ENCODE measurements around the gene PARP6.

DNA sequence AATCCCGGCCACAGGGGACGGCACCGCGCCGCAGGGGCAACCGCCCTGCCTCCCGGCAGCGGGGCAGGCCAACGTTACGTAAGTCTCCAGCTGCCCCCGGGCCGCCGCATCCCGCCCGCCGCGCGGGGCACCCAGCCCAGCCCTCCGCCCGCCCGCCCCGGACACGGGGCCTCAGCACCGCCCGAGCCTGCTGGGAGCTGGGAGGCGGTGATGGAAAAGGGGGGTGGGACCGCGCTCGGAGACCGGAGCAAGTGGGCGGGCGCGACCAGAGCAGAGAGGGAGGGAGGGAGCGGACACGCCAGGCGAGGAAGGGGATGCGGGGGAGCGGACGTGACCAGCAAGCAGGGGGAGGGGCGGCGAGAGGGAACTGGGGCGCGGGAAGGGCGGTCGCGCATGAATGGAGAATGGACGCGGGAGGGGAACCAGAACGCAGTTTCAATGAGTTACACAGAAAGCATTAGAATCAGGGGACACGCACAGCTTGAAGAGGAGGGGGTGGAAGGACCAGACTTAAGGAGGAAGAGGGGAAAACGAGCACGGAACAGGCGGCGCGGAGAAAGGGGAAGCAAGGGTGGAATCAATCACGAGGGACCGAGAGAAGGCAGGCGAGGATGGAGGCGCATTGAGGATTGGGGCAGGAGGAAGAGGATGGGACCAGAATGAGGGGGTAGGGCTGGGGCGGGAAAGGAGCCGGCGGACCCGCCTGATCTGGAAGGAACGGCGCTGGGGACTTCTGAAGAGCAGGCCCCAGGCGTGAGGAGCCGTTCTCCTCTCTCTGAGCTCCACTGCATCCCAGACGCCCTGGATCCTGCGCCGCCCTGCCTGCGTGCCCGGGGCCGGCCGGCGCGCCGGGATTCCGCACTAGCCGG lies 41.9 kb downstream of the PARP6 start:
- TF ChIP-seq, protein P1, sequence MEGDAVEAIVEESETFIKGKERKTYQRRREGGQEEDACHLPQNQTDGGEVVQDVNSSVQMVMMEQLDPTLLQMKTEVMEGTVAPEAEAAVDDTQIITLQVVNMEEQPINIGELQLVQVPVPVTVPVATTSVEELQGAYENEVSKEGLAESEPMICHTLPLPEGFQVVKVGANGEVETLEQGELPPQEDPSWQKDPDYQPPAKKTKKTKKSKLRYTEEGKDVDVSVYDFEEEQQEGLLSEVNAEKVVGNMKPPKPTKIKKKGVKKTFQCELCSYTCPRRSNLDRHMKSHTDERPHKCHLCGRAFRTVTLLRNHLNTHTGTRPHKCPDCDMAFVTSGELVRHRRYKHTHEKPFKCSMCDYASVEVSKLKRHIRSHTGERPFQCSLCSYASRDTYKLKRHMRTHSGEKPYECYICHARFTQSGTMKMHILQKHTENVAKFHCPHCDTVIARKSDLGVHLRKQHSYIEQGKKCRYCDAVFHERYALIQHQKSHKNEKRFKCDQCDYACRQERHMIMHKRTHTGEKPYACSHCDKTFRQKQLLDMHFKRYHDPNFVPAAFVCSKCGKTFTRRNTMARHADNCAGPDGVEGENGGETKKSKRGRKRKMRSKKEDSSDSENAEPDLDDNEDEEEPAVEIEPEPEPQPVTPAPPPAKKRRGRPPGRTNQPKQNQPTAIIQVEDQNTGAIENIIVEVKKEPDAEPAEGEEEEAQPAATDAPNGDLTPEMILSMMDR (IDR thresholded peaks at IDR 0.05), result peak in 1 of 3 donors; percentile 20
- TF ChIP-seq POLR2A (IDR thresholded peaks at IDR 0.05) (peak; percentile 61), EP300 (IDR thresholded peaks at IDR 0.05) (no peak)

All from ovary (tissue), 3 donors.